ENCODE measurements around the gene COP1. TPM values are rescaled to one million over a fixed set of nuclear protein-coding genes. Genes with fewer than 3 reads are reported as not detected.

The COP1 gene
- total RNA-seq, 1 donor from 2014 or later, result 76.7 TPM

- H3K27ac ChIP-seq (ENCODE audit: low read depth, low read length), result no peak overlapping the region
- peaks cover 0 to 10% (median 6%) of the 10 kb centered on the region in 3 donors for H3K36me3 ChIP-seq (ENCODE audit: control insufficient read depth in 3 of 3, insufficient read depth in 3 of 3, low read length in 3 of 3)
- H3K9ac ChIP-seq (ENCODE audit: low read depth in 1 of 3, low read length in 3 of 3), result no peak overlapping the region
- no peaks in the 10 kb centered on the region for H3K4me1 ChIP-seq (ENCODE audit: control insufficient read depth in 3 of 3, insufficient read depth in 3 of 3, low read length in 3 of 3)
- no peaks in the 10 kb centered on the region for H3K27me3 ChIP-seq (ENCODE audit: control insufficient read depth in 3 of 3, insufficient read depth in 3 of 3, low read length in 3 of 3)
- no peaks in the 10 kb centered on the region for H3K9me3 ChIP-seq (ENCODE audit: control insufficient read depth in 3 of 3, low read length in 3 of 3)
- H3K4me3 ChIP-seq (ENCODE audit: low read length in 3 of 3), result no peak overlapping the region
Observed at GRCh38 chr1:175960169-175960568, 246.9 kb downstream of the COP1 start.

- Histone ChIP-seq H3K27me3 (ENCODE audit: control insufficient read depth in 3 of 3, insufficient read depth in 3 of 3, low read length in 3 of 3) (no peaks in the 10 kb centered on the region), H3K36me3 (ENCODE audit: control insufficient read depth in 3 of 3, insufficient read depth in 3 of 3, low read length in 3 of 3) (peaks cover 0 to 14% (median 9%) of the 10 kb centered on the region in 3 donors), H3K4me3 (ENCODE audit: low read length in 3 of 3) (no peak overlapping the region), H3K9me3 (ENCODE audit: control insufficient read depth in 3 of 3, low read length in 3 of 3) (no peaks in the 10 kb centered on the region), H3K9ac (ENCODE audit: low read depth in 1 of 3, low read length in 3 of 3) (no peak overlapping the region), H3K27ac (ENCODE audit: low read depth, low read length) (no peak overlapping the region), H3K4me1 (ENCODE audit: control insufficient read depth in 3 of 3, insufficient read depth in 3 of 3, low read length in 3 of 3) (no peaks in the 10 kb centered on the region)
Observed at GRCh38 chr1:175951627-175952026, 255.5 kb downstream of the COP1 start.

- H3K4me1 ChIP-seq (ENCODE audit: control insufficient read depth in 3 of 3, insufficient read depth in 3 of 3, low read length in 3 of 3), result no peaks in the 10 kb centered on the region
- no peak overlapping the region for H3K27ac ChIP-seq (ENCODE audit: low read depth, low read length)
- no peaks in the 10 kb centered on the region for H3K27me3 ChIP-seq (ENCODE audit: control insufficient read depth in 3 of 3, insufficient read depth in 3 of 3, low read length in 3 of 3)
- no peak overlapping the region for H3K9ac ChIP-seq (ENCODE audit: low read depth in 1 of 3, low read length in 3 of 3)
- H3K36me3 ChIP-seq (ENCODE audit: control insufficient read depth in 3 of 3, insufficient read depth in 3 of 3, low read length in 3 of 3), result peaks cover 0 to 8% (median 8%) of the 10 kb centered on the region in 3 donors
- H3K4me3 ChIP-seq (ENCODE audit: low read length in 3 of 3), result no peak overlapping the region
- no peaks in the 10 kb centered on the region for H3K9me3 ChIP-seq (ENCODE audit: control insufficient read depth in 3 of 3, low read length in 3 of 3)
Observed at GRCh38 chr1:175947771-175948170, 259.3 kb downstream of the COP1 start.

GRCh38 chr1:175944591-175944990 lies 262.5 kb downstream of the COP1 start:
- Histone ChIP-seq H3K9ac (ENCODE audit: low read depth in 1 of 3, low read length in 3 of 3) (no peak overlapping the region), H3K4me1 (ENCODE audit: control insufficient read depth in 3 of 3, insufficient read depth in 3 of 3, low read length in 3 of 3) (no peaks in the 10 kb centered on the region), H3K36me3 (ENCODE audit: control insufficient read depth in 3 of 3, insufficient read depth in 3 of 3, low read length in 3 of 3) (peaks cover 8 to 13% (median 10%) of the 10 kb centered on the region in 3 donors), H3K27me3 (ENCODE audit: control insufficient read depth in 3 of 3, insufficient read depth in 3 of 3, low read length in 3 of 3) (no peaks in the 10 kb centered on the region), H3K27ac (ENCODE audit: low read depth, low read length) (no peak overlapping the region), H3K4me3 (ENCODE audit: low read length in 3 of 3) (no peak overlapping the region), H3K9me3 (ENCODE audit: control insufficient read depth in 3 of 3, low read length in 3 of 3) (no peaks in the 10 kb centered on the region)

- Histone ChIP-seq H3K4me1 (ENCODE audit: control insufficient read depth in 3 of 3, insufficient read depth in 3 of 3, low read length in 3 of 3) (no peaks in the 10 kb centered on the region), H3K27ac (ENCODE audit: low read depth, low read length) (no peak overlapping the region), H3K27me3 (ENCODE audit: control insufficient read depth in 3 of 3, insufficient read depth in 3 of 3, low read length in 3 of 3) (no peaks in the 10 kb centered on the region), H3K4me3 (ENCODE audit: low read length in 3 of 3) (no peak overlapping the region), H3K9ac (ENCODE audit: low read depth in 1 of 3, low read length in 3 of 3) (no peak overlapping the region), H3K36me3 (ENCODE audit: control insufficient read depth in 3 of 3, insufficient read depth in 3 of 3, low read length in 3 of 3) (peaks cover 3 to 10% (median 9%) of the 10 kb centered on the region in 3 donors), H3K9me3 (ENCODE audit: control insufficient read depth in 3 of 3, low read length in 3 of 3) (no peaks in the 10 kb centered on the region)
Observed at GRCh38 chr1:175941164-175941563, 265.9 kb downstream of the COP1 start.

- Histone ChIP-seq H3K27me3 (ENCODE audit: control insufficient read depth in 3 of 3, insufficient read depth in 3 of 3, low read length in 3 of 3) (no peaks in the 10 kb centered on the region), H3K36me3 (ENCODE audit: control insufficient read depth in 3 of 3, insufficient read depth in 3 of 3, low read length in 3 of 3) (peaks cover 3 to 8% (median 7%) of the 10 kb centered on the region in 3 donors), H3K9me3 (ENCODE audit: control insufficient read depth in 3 of 3, low read length in 3 of 3) (no peaks in the 10 kb centered on the region), H3K27ac (ENCODE audit: low read depth, low read length) (no peak overlapping the region), H3K9ac (ENCODE audit: low read depth in 1 of 3, low read length in 3 of 3) (no peak overlapping the region), H3K4me1 (ENCODE audit: control insufficient read depth in 3 of 3, insufficient read depth in 3 of 3, low read length in 3 of 3) (no peaks in the 10 kb centered on the region), H3K4me3 (ENCODE audit: low read length in 3 of 3) (no peak overlapping the region)
Observed at GRCh38 chr1:175936736-175937135, 270.4 kb downstream of the COP1 start.

GRCh38 chr1:175935566-175936115 lies 271.4 kb downstream of the COP1 start:
- Histone ChIP-seq H3K36me3 (ENCODE audit: control insufficient read depth in 3 of 3, insufficient read depth in 3 of 3, low read length in 3 of 3) (peaks cover 3 to 7% (median 5%) of the 10 kb centered on the region in 3 donors), H3K27ac (ENCODE audit: low read depth, low read length) (no peak overlapping the region), H3K4me3 (ENCODE audit: low read length in 3 of 3) (no peak overlapping the region), H3K4me1 (ENCODE audit: control insufficient read depth in 3 of 3, insufficient read depth in 3 of 3, low read length in 3 of 3) (no peaks in the 10 kb centered on the region), H3K9me3 (ENCODE audit: control insufficient read depth in 3 of 3, low read length in 3 of 3) (no peaks in the 10 kb centered on the region), H3K9ac (ENCODE audit: low read depth in 1 of 3, low read length in 3 of 3) (no peak overlapping the region), H3K27me3 (ENCODE audit: control insufficient read depth in 3 of 3, insufficient read depth in 3 of 3, low read length in 3 of 3) (no peaks in the 10 kb centered on the region)

- H3K27me3 ChIP-seq (ENCODE audit: control insufficient read depth in 3 of 3, insufficient read depth in 3 of 3, low read length in 3 of 3), result no peaks in the 10 kb centered on the region
- H3K36me3 ChIP-seq (ENCODE audit: control insufficient read depth in 3 of 3, insufficient read depth in 3 of 3, low read length in 3 of 3), result peaks cover 3 to 5% (median 5%) of the 10 kb centered on the region in 3 donors
- H3K4me1 ChIP-seq (ENCODE audit: control insufficient read depth in 3 of 3, insufficient read depth in 3 of 3, low read length in 3 of 3), result no peaks in the 10 kb centered on the region
- H3K9ac ChIP-seq (ENCODE audit: low read depth in 1 of 3, low read length in 3 of 3), result no peak overlapping the region
- H3K27ac ChIP-seq (ENCODE audit: low read depth, low read length), result no peak overlapping the region
- H3K4me3 ChIP-seq (ENCODE audit: low read length in 3 of 3), result no peak overlapping the region
- H3K9me3 ChIP-seq (ENCODE audit: control insufficient read depth in 3 of 3, low read length in 3 of 3), result no peaks in the 10 kb centered on the region
Observed at GRCh38 chr1:175935166-175935565, 271.9 kb downstream of the COP1 start.

- no peaks in the 10 kb centered on the region for H3K36me3 ChIP-seq (ENCODE audit: control insufficient read depth in 3 of 3, insufficient read depth in 3 of 3, low read length in 3 of 3)
- H3K9ac ChIP-seq (ENCODE audit: low read depth in 1 of 3, low read length in 3 of 3), result no peak overlapping the region
- no peak overlapping the region for H3K27ac ChIP-seq (ENCODE audit: low read depth, low read length)
- no peaks in the 10 kb centered on the region for H3K4me1 ChIP-seq (ENCODE audit: control insufficient read depth in 3 of 3, insufficient read depth in 3 of 3, low read length in 3 of 3)
- no peak overlapping the region for H3K4me3 ChIP-seq (ENCODE audit: low read length in 3 of 3)
- no peaks in the 10 kb centered on the region for H3K27me3 ChIP-seq (ENCODE audit: control insufficient read depth in 3 of 3, insufficient read depth in 3 of 3, low read length in 3 of 3)
- H3K9me3 ChIP-seq (ENCODE audit: control insufficient read depth in 3 of 3, low read length in 3 of 3), result no peaks in the 10 kb centered on the region
Observed at GRCh38 chr1:175933801-175934200, 273.3 kb downstream of the COP1 start.

- H3K27ac ChIP-seq (ENCODE audit: low read depth, low read length), result no peak overlapping the region
- no peak overlapping the region for H3K4me3 ChIP-seq (ENCODE audit: low read length in 3 of 3)
- H3K9me3 ChIP-seq (ENCODE audit: control insufficient read depth in 3 of 3, low read length in 3 of 3), result peaks cover 0 to 3% (median 2%) of the 10 kb centered on the region in 3 donors
- no peak overlapping the region for H3K9ac ChIP-seq (ENCODE audit: low read depth in 1 of 3, low read length in 3 of 3)
- no peaks in the 10 kb centered on the region for H3K36me3 ChIP-seq (ENCODE audit: control insufficient read depth in 3 of 3, insufficient read depth in 3 of 3, low read length in 3 of 3)
- H3K27me3 ChIP-seq (ENCODE audit: control insufficient read depth in 3 of 3, insufficient read depth in 3 of 3, low read length in 3 of 3), result no peaks in the 10 kb centered on the region
- no peaks in the 10 kb centered on the region for H3K4me1 ChIP-seq (ENCODE audit: control insufficient read depth in 3 of 3, insufficient read depth in 3 of 3, low read length in 3 of 3)
Observed at GRCh38 chr1:175927944-175928343, 279.1 kb downstream of the COP1 start.
